ENCODE data around the gene OXNAD1.

The OXNAD1 gene

GRCh38 chr3:16303037-16303575 is 38.1 kb downstream of the OXNAD1 start:
- no peak overlapping the region for H3K9ac ChIP-seq (ENCODE audit: low read length)
- no peaks in the 10 kb centered on the region for H3K27me3 ChIP-seq (replicated peaks; ENCODE audit: insufficient read depth, low read length)
- H3K9me2 ChIP-seq (replicated peaks; ENCODE audit: insufficient read depth, low read length): no peaks in the 10 kb centered on the region
- TF ChIP-seq EZH2phosphoT487 (IDR thresholded peaks at IDR 0.05; ENCODE audit: low read length) (no peak), EZH2 (optimal IDR thresholded peaks at IDR 0.05; ENCODE audit: low read depth, low read length) (no peak)
- no peak for DNase-seq
- H3K79me2 ChIP-seq (ENCODE audit: low read length): peaks cover 14% of the 10 kb centered on the region; the same call in 1 of the 2 replicates
- H3F3A ChIP-seq (ENCODE audit: insufficient read depth, low read length): no peaks in the 10 kb centered on the region
- H2AFZ ChIP-seq (ENCODE audit: low read length): no peak overlapping the region
- no peaks in the 10 kb centered on the region for H4K20me1 ChIP-seq (ENCODE audit: insufficient read depth, low read length)
- H3K4me3 ChIP-seq (ENCODE audit: low read length): no peak overlapping the region
- no peak overlapping the region for H3K27ac ChIP-seq (ENCODE audit: low read length)
- no peaks in the 10 kb centered on the region; the same call in 1 of the 2 replicates for H3K36me3 ChIP-seq (replicated peaks; ENCODE audit: insufficient read depth, low read length)
- H3K4me2 ChIP-seq (ENCODE audit: low read depth, low read length): no peak overlapping the region
- peaks cover 18% of the 10 kb centered on the region for H3K4me1 ChIP-seq (ENCODE audit: low read length)
- H3K9me3 ChIP-seq (replicated peaks; ENCODE audit: insufficient read depth, low read length): no peaks in the 10 kb centered on the region

GRCh38 chr3:16304061-16305010 is 39.3 kb downstream of the OXNAD1 start:
- no peaks in the 10 kb centered on the region for H3K9me3 ChIP-seq (replicated peaks; ENCODE audit: insufficient read depth, low read length)
- H3K36me3 ChIP-seq (replicated peaks; ENCODE audit: insufficient read depth, low read length): peaks cover 4% of the 10 kb centered on the region; the same call in 1 of the 2 replicates
- no peak for DNase-seq
- H3K27ac ChIP-seq (ENCODE audit: low read length): no peak overlapping the region
- no peaks in the 10 kb centered on the region for H4K20me1 ChIP-seq (ENCODE audit: insufficient read depth, low read length)
- no peak overlapping the region for H2AFZ ChIP-seq (ENCODE audit: low read length)
- peaks cover 21% of the 10 kb centered on the region for H3K4me1 ChIP-seq (ENCODE audit: low read length)
- H3K9ac ChIP-seq (ENCODE audit: low read length): no peak overlapping the region
- no peak overlapping the region for H3K4me3 ChIP-seq (ENCODE audit: low read length)
- H3K27me3 ChIP-seq (replicated peaks; ENCODE audit: insufficient read depth, low read length): no peaks in the 10 kb centered on the region
- no peaks in the 10 kb centered on the region for H3K9me2 ChIP-seq (replicated peaks; ENCODE audit: insufficient read depth, low read length)
- no peaks in the 10 kb centered on the region for H3F3A ChIP-seq (ENCODE audit: insufficient read depth, low read length)
- H3K79me2 ChIP-seq (ENCODE audit: low read length): peaks cover 19% of the 10 kb centered on the region; the same call in 1 of the 2 replicates
- no peak overlapping the region for H3K4me2 ChIP-seq (ENCODE audit: low read depth, low read length)
- TF ChIP-seq EZH2phosphoT487 (IDR thresholded peaks at IDR 0.05; ENCODE audit: low read length) (no peak), EZH2 (optimal IDR thresholded peaks at IDR 0.05; ENCODE audit: low read depth, low read length) (no peak)
- TF ChIP-seq, protein P1, sequence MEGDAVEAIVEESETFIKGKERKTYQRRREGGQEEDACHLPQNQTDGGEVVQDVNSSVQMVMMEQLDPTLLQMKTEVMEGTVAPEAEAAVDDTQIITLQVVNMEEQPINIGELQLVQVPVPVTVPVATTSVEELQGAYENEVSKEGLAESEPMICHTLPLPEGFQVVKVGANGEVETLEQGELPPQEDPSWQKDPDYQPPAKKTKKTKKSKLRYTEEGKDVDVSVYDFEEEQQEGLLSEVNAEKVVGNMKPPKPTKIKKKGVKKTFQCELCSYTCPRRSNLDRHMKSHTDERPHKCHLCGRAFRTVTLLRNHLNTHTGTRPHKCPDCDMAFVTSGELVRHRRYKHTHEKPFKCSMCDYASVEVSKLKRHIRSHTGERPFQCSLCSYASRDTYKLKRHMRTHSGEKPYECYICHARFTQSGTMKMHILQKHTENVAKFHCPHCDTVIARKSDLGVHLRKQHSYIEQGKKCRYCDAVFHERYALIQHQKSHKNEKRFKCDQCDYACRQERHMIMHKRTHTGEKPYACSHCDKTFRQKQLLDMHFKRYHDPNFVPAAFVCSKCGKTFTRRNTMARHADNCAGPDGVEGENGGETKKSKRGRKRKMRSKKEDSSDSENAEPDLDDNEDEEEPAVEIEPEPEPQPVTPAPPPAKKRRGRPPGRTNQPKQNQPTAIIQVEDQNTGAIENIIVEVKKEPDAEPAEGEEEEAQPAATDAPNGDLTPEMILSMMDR (IDR thresholded peaks at IDR 0.05; ENCODE audit: low read length): no peak

GRCh38 chr3:16305111-16305541 is 40.1 kb downstream of the OXNAD1 start:
- H3K4me1 ChIP-seq (ENCODE audit: low read length): peaks cover 21% of the 10 kb centered on the region
- no peak overlapping the region for H3K9ac ChIP-seq (ENCODE audit: low read length)
- H3K4me3 ChIP-seq (ENCODE audit: low read length): no peak overlapping the region
- H3K27me3 ChIP-seq (replicated peaks; ENCODE audit: insufficient read depth, low read length): no peaks in the 10 kb centered on the region
- TF ChIP-seq, protein P1 (IDR thresholded peaks at IDR 0.05; ENCODE audit: low read length): no peak
- TF ChIP-seq EZH2 (optimal IDR thresholded peaks at IDR 0.05; ENCODE audit: low read depth, low read length) (no peak), EZH2phosphoT487 (IDR thresholded peaks at IDR 0.05; ENCODE audit: low read length) (no peak)
- no peaks in the 10 kb centered on the region for H3K9me2 ChIP-seq (replicated peaks; ENCODE audit: insufficient read depth, low read length)
- H3K4me2 ChIP-seq (ENCODE audit: low read depth, low read length): no peak overlapping the region
- no peaks in the 10 kb centered on the region for H3K9me3 ChIP-seq (replicated peaks; ENCODE audit: insufficient read depth, low read length)
- H3K27ac ChIP-seq (ENCODE audit: low read length): no peak overlapping the region
- no peaks in the 10 kb centered on the region for H3F3A ChIP-seq (ENCODE audit: insufficient read depth, low read length)
- DNase-seq: no peak
- peaks cover 19% of the 10 kb centered on the region; the same call in 1 of the 2 replicates for H3K79me2 ChIP-seq (ENCODE audit: low read length)
- no peak overlapping the region for H2AFZ ChIP-seq (ENCODE audit: low read length)
- no peaks in the 10 kb centered on the region for H4K20me1 ChIP-seq (ENCODE audit: insufficient read depth, low read length)
- H3K36me3 ChIP-seq (replicated peaks; ENCODE audit: insufficient read depth, low read length): peaks cover 4% of the 10 kb centered on the region; the same call in 1 of the 2 replicates

Measured in MM.1S (cell line).